Tibial artery (tissue), 4 donors: ENCODE results near the gene LAD1.

Experiments
- DNase-seq, 2 donors: peaks; one replicate each; pipeline ENCODE4 v3.0.0-alpha.2; 2019
- H3K27ac ChIP-seq, 2 donors: fragments of 200-600 bp; sonication (generic) in 1 of 2; 1 replicate in 1 of 2; 2 replicates in 1 of 2; pipeline ENCODE4 v1.5.1; 2018 to 2019; ENCODE audit warnings: mild to moderate bottlenecking in 1 of 2
- H3K27me3 ChIP-seq, 2 donors: fragments of 200-600 bp; sonication (generic) in 1 of 2; one replicate each; pipeline versions ENCODE4 v1.5.1 to v1.6.0; 2016 to 2019
- H3K36me3 ChIP-seq, 3 donors: fragments of 200-600 bp; sonication (generic) in 2 of 3; one replicate each; pipeline ENCODE4 v1.5.1; 2016 to 2019; ENCODE audit warnings: mild to moderate bottlenecking in 2 of 3
- H3K4me1 ChIP-seq, 4 donors: fragments of 200-600 bp; sonication (generic) in 2 of 4; 1 replicate in 3 of 4; 2 replicates in 1 of 4; pipeline ENCODE4 v1.5.1; 2016 to 2019
- H3K4me3 ChIP-seq, 2 donors: fragments of 200-600 bp; sonication (generic) in 1 of 2; 1 replicate in 1 of 2; 2 replicates in 1 of 2; pipeline ENCODE4 v1.5.1; 2018 to 2019; ENCODE audit warnings: mild to moderate bottlenecking in 2 of 2
- H3K9me3 ChIP-seq, 3 donors: fragments of 200-600 bp; sonication (generic) in 1 of 3; one replicate each; pipeline ENCODE4 v1.5.1; 2016 to 2019
- intact Hi-C: fragments of 100-400 bp; cut with DNase I; formaldehyde crosslinking; loops from one replicate; pipeline ENCODE4 v1.15.0; 2023; ENCODE audit warnings: low total_unique reads
- TF ChIP-seq, protein P1 (sequence below), 2 experiments: fragments of 200-600 bp in 1 of 2; fragments of 450-650 bp in 1 of 2; IDR thresholded peaks; one replicate each; pipeline ENCODE4 v1.5.1; 2017 to 2019; ENCODE audit warnings: antibody characterized with exemption in 2 of 2, mild to moderate bottlenecking in 1 of 2, moderate library complexity in 1 of 2

The LAD1 gene

DNA sequence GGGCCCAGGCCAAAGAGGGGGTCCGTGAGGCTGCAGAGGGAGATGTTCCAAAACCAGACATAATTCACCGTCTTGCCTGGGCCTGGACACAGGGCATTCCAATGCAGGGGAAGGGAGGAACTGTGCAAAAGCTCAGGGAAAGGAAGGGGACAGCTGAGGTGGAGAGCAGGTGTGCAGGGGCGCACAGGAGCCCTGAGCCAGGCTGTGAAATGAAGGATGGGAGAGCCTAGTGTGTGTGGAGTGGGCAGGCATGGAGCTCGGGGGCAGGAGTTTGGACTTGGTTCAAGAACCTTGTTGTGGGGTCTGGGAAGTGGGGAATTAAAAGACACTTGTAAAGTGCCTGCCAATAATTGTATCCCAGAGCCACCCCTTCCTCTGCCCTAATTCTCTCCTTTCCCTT, 20.1 kb upstream of the LAD1 start:
- peaks cover 0 to 6% (median 0%) of the 10 kb centered on the region in 4 donors for H3K4me1 ChIP-seq

DNA sequence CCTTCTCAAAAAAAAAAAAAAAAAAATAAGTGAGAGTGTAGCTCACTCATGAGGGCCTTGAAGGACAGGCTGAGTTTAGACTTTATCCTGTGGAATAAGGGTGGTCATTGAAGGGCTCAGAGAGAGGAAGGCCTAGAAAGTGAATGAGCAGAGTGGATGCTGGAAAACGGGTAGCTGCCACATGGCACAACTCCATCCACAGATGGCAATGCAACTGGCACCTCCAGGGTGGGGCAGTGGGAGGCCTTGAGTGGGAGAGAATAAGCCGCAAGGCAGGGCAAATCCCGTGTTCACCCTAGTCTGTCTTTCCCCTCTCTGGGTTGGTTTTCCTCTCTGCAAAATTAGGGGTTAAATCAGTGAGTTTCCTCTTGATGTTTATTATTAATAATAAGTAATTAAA, 19.3 kb upstream of the LAD1 start:
- intact Hi-C loops: no loop called here
- H3K27me3 ChIP-seq: peaks cover 0 to 4% of the 10 kb centered on the region in 2 donors
- TF ChIP-seq, protein P1, sequence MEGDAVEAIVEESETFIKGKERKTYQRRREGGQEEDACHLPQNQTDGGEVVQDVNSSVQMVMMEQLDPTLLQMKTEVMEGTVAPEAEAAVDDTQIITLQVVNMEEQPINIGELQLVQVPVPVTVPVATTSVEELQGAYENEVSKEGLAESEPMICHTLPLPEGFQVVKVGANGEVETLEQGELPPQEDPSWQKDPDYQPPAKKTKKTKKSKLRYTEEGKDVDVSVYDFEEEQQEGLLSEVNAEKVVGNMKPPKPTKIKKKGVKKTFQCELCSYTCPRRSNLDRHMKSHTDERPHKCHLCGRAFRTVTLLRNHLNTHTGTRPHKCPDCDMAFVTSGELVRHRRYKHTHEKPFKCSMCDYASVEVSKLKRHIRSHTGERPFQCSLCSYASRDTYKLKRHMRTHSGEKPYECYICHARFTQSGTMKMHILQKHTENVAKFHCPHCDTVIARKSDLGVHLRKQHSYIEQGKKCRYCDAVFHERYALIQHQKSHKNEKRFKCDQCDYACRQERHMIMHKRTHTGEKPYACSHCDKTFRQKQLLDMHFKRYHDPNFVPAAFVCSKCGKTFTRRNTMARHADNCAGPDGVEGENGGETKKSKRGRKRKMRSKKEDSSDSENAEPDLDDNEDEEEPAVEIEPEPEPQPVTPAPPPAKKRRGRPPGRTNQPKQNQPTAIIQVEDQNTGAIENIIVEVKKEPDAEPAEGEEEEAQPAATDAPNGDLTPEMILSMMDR (IDR thresholded peaks at IDR 0.05): no peak
- H3K4me1 ChIP-seq: peaks cover 0 to 6% (median 0%) of the 10 kb centered on the region in 4 donors
- DNase-seq: no peak
- H3K36me3 ChIP-seq: no peaks in the 10 kb centered on the region
- H3K4me3 ChIP-seq: no peak overlapping the region
- no peaks in the 10 kb centered on the region for H3K9me3 ChIP-seq
- H3K27ac ChIP-seq: no peak overlapping the region

More for the DNA sequence above, 20.1 kb upstream of the LAD1 start:
- no peak overlapping the region for H3K27ac ChIP-seq
- no peaks in the 10 kb centered on the region for H3K36me3 ChIP-seq
- TF ChIP-seq, protein P1 (IDR thresholded peaks at IDR 0.05): no peak
- peaks cover 0 to 4% of the 10 kb centered on the region in 2 donors for H3K27me3 ChIP-seq
- H3K9me3 ChIP-seq: no peaks in the 10 kb centered on the region
- intact Hi-C loops: no loop called here
- no peak for DNase-seq
- no peak overlapping the region for H3K4me3 ChIP-seq

GRCh38 chr1:201414051-201414738, 15.1 kb upstream of the LAD1 start:
- TF ChIP-seq, protein P1 (IDR thresholded peaks at IDR 0.05): no peak
- H3K36me3 ChIP-seq: no peaks in the 10 kb centered on the region
- no peak overlapping the region for H3K27ac ChIP-seq
- intact Hi-C loops: no loop called here
- peaks cover 0 to 4% of the 10 kb centered on the region in 2 donors for H3K27me3 ChIP-seq
- H3K4me3 ChIP-seq: no peak overlapping the region
- H3K9me3 ChIP-seq: no peaks in the 10 kb centered on the region
- no peaks in the 10 kb centered on the region for H3K4me1 ChIP-seq
- DNase-seq: no peak

DNA sequence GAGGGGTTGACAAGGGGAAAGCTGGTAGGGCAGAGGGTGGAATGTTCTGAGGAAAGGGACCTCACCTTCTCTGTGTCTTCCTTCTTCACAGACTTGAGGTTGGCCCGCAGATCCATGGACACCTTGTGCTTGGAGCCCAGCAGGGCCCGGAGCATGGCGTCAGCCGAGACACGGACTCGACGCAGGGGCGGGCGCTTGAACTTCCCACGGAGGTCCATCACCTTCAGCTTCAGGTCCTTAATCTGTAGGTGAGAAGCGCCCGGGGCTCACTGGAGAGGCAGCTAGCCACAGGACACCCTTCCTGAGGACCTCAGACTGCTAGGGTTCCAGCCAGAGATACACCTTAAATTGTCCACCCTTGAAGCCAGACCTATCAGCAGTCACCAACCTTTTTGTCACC, 12.2 kb upstream of the LAD1 start:
- Histone ChIP-seq H3K27me3 (no peaks in the 10 kb centered on the region), H3K4me1 (no peaks in the 10 kb centered on the region), H3K36me3 (no peaks in the 10 kb centered on the region), H3K4me3 (no peak overlapping the region), H3K9me3 (no peaks in the 10 kb centered on the region), H3K27ac (no peak overlapping the region)
- intact Hi-C loops: no loop called here
- no peak for DNase-seq
- TF ChIP-seq, protein P1 (IDR thresholded peaks at IDR 0.05): no peak

DNA sequence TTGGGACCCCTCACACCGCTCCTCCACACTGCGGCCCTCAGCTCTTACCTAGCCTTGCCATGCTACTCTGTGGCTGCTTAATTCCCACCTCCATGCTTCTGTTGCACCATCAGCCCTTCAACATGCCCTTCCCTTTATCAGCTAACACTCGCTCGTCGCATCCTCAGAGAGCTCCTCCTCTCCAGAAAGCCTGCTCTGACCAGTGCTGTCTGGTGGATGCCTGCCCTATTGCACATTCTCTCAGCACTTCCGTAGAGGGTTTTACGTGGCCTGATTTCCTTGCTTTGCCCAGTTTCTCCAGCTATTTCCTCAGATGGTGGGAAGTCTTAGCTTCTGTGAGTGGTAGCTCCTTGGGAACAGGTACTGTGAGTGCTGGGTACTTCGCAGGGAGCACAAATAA, 10.3 kb upstream of the LAD1 start:
- DNase-seq: no peak
- intact Hi-C loops: no loop called here
- TF ChIP-seq, protein P1 (IDR thresholded peaks at IDR 0.05): no peak
- Histone ChIP-seq H3K4me3 (no peak overlapping the region), H3K4me1 (no peaks in the 10 kb centered on the region), H3K27me3 (peaks cover 0 to 6% of the 10 kb centered on the region in 2 donors), H3K27ac (no peak overlapping the region), H3K36me3 (no peaks in the 10 kb centered on the region), H3K9me3 (no peaks in the 10 kb centered on the region)
